HEK293 (cell line): ENCODE data around the gene SDC1.

Source experiments
- CTCF ChIA-PET: fragments of 350-600 bp; formaldehyde crosslinking; extraction: SDS; loops from one replicate; lab custom pipeline; 2021; ENCODE audit warnings: antibody characterized with exemption; lab: Yijun Ruan, JAX
- POLR2A ChIA-PET: fragments of 300-600 bp; formaldehyde crosslinking; extraction: SDS; loops from one replicate; lab custom pipeline; 2020; ENCODE audit warnings: antibody characterized with exemption, inconsistent platforms; lab: Yijun Ruan, JAX
- H3K27ac ChIP-seq: fragments of 200-500 bp; sonication (Bioruptor generic); 2 replicates; pipeline ENCODE4 v1.5.1; 2014; ENCODE audit warnings: low read depth, low read length, control low read depth, inconsistent platforms; ENCODE audit errors: extremely low read depth
- H3K36me3 ChIP-seq, 2 experiments: fragments of 200-500 bp in 1 of 2; sonication (Bioruptor generic) in 1 of 2; 1 replicate in 1 of 2; 2 replicates in 1 of 2; pipeline ENCODE4 v1.5.1; 2014 to 2017; ENCODE audit warnings: inconsistent platforms in 2 of 2, low read length in 2 of 2; ENCODE audit not compliant: control insufficient read depth in 2 of 2, insufficient read depth in 1 of 2
- H3K4me1 ChIP-seq: fragments of 200-500 bp; sonication (Bioruptor generic); 2 replicates; pipeline ENCODE4 v1.5.1; 2014; ENCODE audit warnings: mild to moderate bottlenecking, low read length, inconsistent platforms; ENCODE audit not compliant: control insufficient read depth, insufficient read depth
- H3K4me3 ChIP-seq: 2 replicates; pipeline ENCODE4 v1.5.1; 2011; ENCODE audit warnings: low read depth, mild to moderate bottlenecking, control low read depth, low read length, moderate library complexity
- H3K9me3 ChIP-seq: fragments of 200-500 bp; sonication (Bioruptor generic); 2 replicates; pipeline ENCODE4 v1.5.1; 2014; ENCODE audit warnings: low read depth, low read length, inconsistent platforms; ENCODE audit not compliant: control insufficient read depth, insufficient read depth
- HIC1 ChIP-seq: fragments of 450-650 bp; formaldehyde crosslinking; IDR thresholded peaks from 2 replicates; pipeline ENCODE4 v1.5.1; 2016; ENCODE audit warnings: missing biosample characterization, missing genetic modification characterization
- KLF17 ChIP-seq: fragments of 450-650 bp; formaldehyde crosslinking; IDR thresholded peaks from 2 replicates; pipeline ENCODE4 v1.5.1; 2016; ENCODE audit warnings: missing biosample characterization, missing genetic modification characterization
- ZBTB10 ChIP-seq: fragments of 450-650 bp; formaldehyde crosslinking; IDR thresholded peaks from 2 replicates; pipeline ENCODE4 v1.5.1; 2016; ENCODE audit warnings: missing biosample characterization, missing genetic modification characterization
- ZBTB11 ChIP-seq: fragments of 450-650 bp; formaldehyde crosslinking; conservative IDR thresholded peaks from 2 replicates; pipeline ENCODE4 v1.5.1; 2016; ENCODE audit warnings: low read depth, missing biosample characterization, missing genetic modification characterization
- ZBTB21 ChIP-seq: fragments of 450-650 bp; formaldehyde crosslinking; IDR thresholded peaks from 2 replicates; pipeline ENCODE4 v1.5.1; 2017; ENCODE audit warnings: missing biosample characterization, missing genetic modification characterization
- ZBTB8A ChIP-seq: fragments of 450-650 bp; formaldehyde crosslinking; IDR thresholded peaks from 2 replicates; pipeline ENCODE4 v1.5.1; 2016; ENCODE audit warnings: missing biosample characterization, missing genetic modification characterization
- ZNF10 ChIP-seq: fragments of 450-650 bp; formaldehyde crosslinking; IDR thresholded peaks from 2 replicates; pipeline ENCODE4 v1.5.1; 2017; ENCODE audit warnings: missing biosample characterization, missing genetic modification characterization
- ZNF112 ChIP-seq: fragments of 450-650 bp; formaldehyde crosslinking; IDR thresholded peaks from 2 replicates; pipeline ENCODE4 v1.5.0; 2017; ENCODE audit warnings: missing biosample characterization, missing genetic modification characterization
- ZNF2 ChIP-seq: fragments of 450-650 bp; formaldehyde crosslinking; IDR thresholded peaks from 2 replicates; pipeline ENCODE4 v1.5.1; 2016; ENCODE audit warnings: missing biosample characterization, missing genetic modification characterization
- ZNF449 ChIP-seq: fragments of 450-650 bp; formaldehyde crosslinking; IDR thresholded peaks from 2 replicates; pipeline ENCODE4 v1.5.1; 2017; ENCODE audit warnings: missing biosample characterization, mild to moderate bottlenecking, missing genetic modification characterization, moderate library complexity
- ZNF473 ChIP-seq: fragments of 450-650 bp; formaldehyde crosslinking; IDR thresholded peaks from 2 replicates; pipeline ENCODE4 v1.5.1; 2017; ENCODE audit warnings: missing biosample characterization, missing genetic modification characterization
- ZNF529 ChIP-seq: fragments of 450-650 bp; formaldehyde crosslinking; IDR thresholded peaks from 2 replicates; pipeline ENCODE4 v1.5.1; 2017; ENCODE audit warnings: missing genetic modification characterization, missing biosample characterization; ENCODE audit not compliant: insufficient replicate concordance
- ZNF555 ChIP-seq: fragments of 450-650 bp; formaldehyde crosslinking; conservative IDR thresholded peaks from 2 replicates; pipeline ENCODE4 v1.5.1; 2017; ENCODE audit warnings: missing biosample characterization, mild to moderate bottlenecking, missing genetic modification characterization, inconsistent platforms
- ZNF639 ChIP-seq: fragments of 450-650 bp; formaldehyde crosslinking; IDR thresholded peaks from 2 replicates; pipeline ENCODE4 v1.5.1; 2016; ENCODE audit warnings: missing biosample characterization, missing genetic modification characterization
- ZNF660 ChIP-seq: fragments of 450-650 bp; IDR thresholded peaks from 2 replicates; pipeline ENCODE4 v1.5.1; 2018; ENCODE audit warnings: missing biosample characterization, mild to moderate bottlenecking, missing genetic modification characterization
- ZNF777 ChIP-seq: fragments of 450-650 bp; formaldehyde crosslinking; IDR thresholded peaks from 2 replicates; pipeline ENCODE4 v1.5.1; 2017; ENCODE audit warnings: missing biosample characterization, missing genetic modification characterization, borderline replicate concordance
- ZSCAN18 ChIP-seq: fragments of 450-650 bp; formaldehyde crosslinking; IDR thresholded peaks from 2 replicates; pipeline ENCODE4 v1.5.1; 2016; ENCODE audit warnings: missing biosample characterization, missing genetic modification characterization

The SDC1 gene

GRCh38 chr2:20211860-20212458, 13.0 kb downstream of the SDC1 start:
- POLR2A ChIA-PET: interaction anchor here (2.2 kb wide), 1 partner anchor 10 kb away, joined by 6 read pairs; no protein-coding TSS in a partner anchor
- H3K36me3 ChIP-seq: peaks cover 0 to 4% of the 10 kb centered on the region in 2 experiments; a peak in 1 of 3 replicates
- H3K4me3 ChIP-seq: no peak overlapping the region
- no peak for TF ChIP-seq KLF17 (tag by site-specific recombination)
- TF ChIP-seq ZNF449 (tag by site-specific recombination): peak; percentile 37; the same call in 1 of the 2 replicates
- CTCF ChIA-PET: no interaction called here
- H3K27ac ChIP-seq: peak overlapping the region; percentile 34; the same call in 1 of the 2 replicates
- H3K4me1 ChIP-seq: peaks cover 15% of the 10 kb centered on the region
- no peaks in the 10 kb centered on the region for H3K9me3 ChIP-seq

GRCh38 chr2:20211420-20211819, 13.5 kb downstream of the SDC1 start:
- H3K4me1 ChIP-seq: peaks cover 15% of the 10 kb centered on the region
- no peak overlapping the region for H3K27ac ChIP-seq
- ChIA-PET POLR2A (interaction anchor here (2.2 kb wide), 1 partner anchor 11 kb away, joined by 6 read pairs; no protein-coding TSS in a partner anchor), CTCF (no interaction called here)
- TF ChIP-seq ZNF555 (no peak), ZNF639 (tag by site-specific recombination) (no peak), ZBTB8A (no peak), ZNF473 (no peak), ZNF660 (no peak), ZNF2 (no peak), ZSCAN18 (tag by site-specific recombination) (no peak), ZBTB11 (no peak), ZNF10 (tag by site-specific recombination) (no peak), ZNF777 (tag by site-specific recombination) (no peak), HIC1 (tag by site-specific recombination) (no peak), ZBTB10 (tag by site-specific recombination) (no peak), ZNF112 (tag by site-specific recombination) (no peak), ZBTB21 (no peak), ZNF529 (tag by site-specific recombination) (no peak)
- no peak overlapping the region for H3K4me3 ChIP-seq
- peaks cover 0 to 4% of the 10 kb centered on the region in 2 experiments; a peak in 1 of 3 replicates for H3K36me3 ChIP-seq
- no peaks in the 10 kb centered on the region for H3K9me3 ChIP-seq
